Measurements from ENCODE around the gene SOX5. TPM values are rescaled to one million over a fixed set of nuclear protein-coding genes. Genes with fewer than 3 reads are reported as not detected.
"Not testable (repeated sequence)": the region's sequence is repeated elsewhere in the genome, so short reads cannot be mapped to it uniquely, and the experiment has no call there.

SOX5 gene
- total RNA-seq, 2 donors from 2014 or later, result 1.4 TPM; not detected in 1

GRCh38 chr12:23543767-23544166 is 405.7 kb downstream of the SOX5 start:
- H3K36me3 Mint-ChIP-seq (ENCODE audit: low read depth), result no peaks in the 10 kb centered on the region
- no peak overlapping the region for H3K4me3 Mint-ChIP-seq
- no peaks in the 10 kb centered on the region for H3K9me3 ChIP-seq (ENCODE audit: control insufficient read depth, low read length, poor library complexity, severe bottlenecking)
- H3K27me3 Mint-ChIP-seq, result no peaks in the 10 kb centered on the region
- no peaks in the 10 kb centered on the region for H3K4me1 Mint-ChIP-seq
- no peak overlapping the region for H3K27ac Mint-ChIP-seq
- ATAC-seq (no peak), DNase-seq (no peak)

GRCh38 chr12:23542187-23542586 is 407.3 kb downstream of the SOX5 start:
- Mint-ChIP-seq H3K4me3 (no peak overlapping the region), H3K27me3 (no peaks in the 10 kb centered on the region), H3K4me1 (no peaks in the 10 kb centered on the region), H3K27ac (no peak overlapping the region), H3K36me3 (ENCODE audit: low read depth) (no peaks in the 10 kb centered on the region)
- H3K9me3 ChIP-seq (ENCODE audit: control insufficient read depth, low read length, poor library complexity, severe bottlenecking), result no peaks in the 10 kb centered on the region
- ATAC-seq, result no peak
- DNase-seq, result no peak

GRCh38 chr12:23540572-23540971 is 408.9 kb downstream of the SOX5 start:
- ATAC-seq (no peak), DNase-seq (no peak)
- Mint-ChIP-seq H3K36me3 (ENCODE audit: low read depth) (no peaks in the 10 kb centered on the region), H3K4me1 (no peaks in the 10 kb centered on the region), H3K4me3 (no peak overlapping the region), H3K27me3 (no peaks in the 10 kb centered on the region), H3K27ac (no peak overlapping the region)
- H3K9me3 ChIP-seq (ENCODE audit: control insufficient read depth, low read length, poor library complexity, severe bottlenecking), result no peaks in the 10 kb centered on the region

DNA sequence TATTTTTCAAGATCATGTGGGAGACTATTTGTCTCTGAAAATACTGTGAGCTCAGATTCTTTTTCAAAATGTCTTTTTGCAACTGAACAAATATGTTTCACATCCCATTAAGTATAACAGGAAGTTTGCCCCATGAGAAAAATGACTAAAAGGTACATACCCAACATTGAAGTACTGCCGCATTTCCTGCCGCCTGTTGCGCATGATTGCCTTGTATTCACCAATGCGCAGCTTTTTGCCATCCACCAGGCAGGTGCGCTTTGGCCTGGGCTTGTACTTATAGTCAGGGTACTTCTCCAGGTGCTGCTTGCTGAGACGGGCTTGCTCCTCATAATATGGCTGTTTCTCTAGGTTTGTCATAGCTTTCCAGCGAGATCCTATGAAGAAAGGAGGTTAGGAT is 413.2 kb downstream of the SOX5 start:
- ATAC-seq (no peak), DNase-seq (no peak)
- no peaks in the 10 kb centered on the region for H3K27me3 Mint-ChIP-seq
- H3K9me3 ChIP-seq (ENCODE audit: control insufficient read depth, low read length, poor library complexity, severe bottlenecking), result no peaks in the 10 kb centered on the region
- no peaks in the 10 kb centered on the region for H3K4me1 Mint-ChIP-seq
- H3K4me3 Mint-ChIP-seq, result no peak overlapping the region
- H3K36me3 Mint-ChIP-seq (ENCODE audit: low read depth), result no peaks in the 10 kb centered on the region
- H3K27ac Mint-ChIP-seq, result no peak overlapping the region

- Mint-ChIP-seq H3K27ac (no peak overlapping the region), H3K4me3 (no peak overlapping the region), H3K36me3 (ENCODE audit: low read depth) (no peaks in the 10 kb centered on the region), H3K27me3 (no peaks in the 10 kb centered on the region), H3K4me1 (no peaks in the 10 kb centered on the region)
- ATAC-seq, result no peak
- DNase-seq, result no peak
- H3K9me3 ChIP-seq (ENCODE audit: control insufficient read depth, low read length, poor library complexity, severe bottlenecking), result no peaks in the 10 kb centered on the region
Observed at GRCh38 chr12:23535441-23535840, 414.0 kb downstream of the SOX5 start.

DNA sequence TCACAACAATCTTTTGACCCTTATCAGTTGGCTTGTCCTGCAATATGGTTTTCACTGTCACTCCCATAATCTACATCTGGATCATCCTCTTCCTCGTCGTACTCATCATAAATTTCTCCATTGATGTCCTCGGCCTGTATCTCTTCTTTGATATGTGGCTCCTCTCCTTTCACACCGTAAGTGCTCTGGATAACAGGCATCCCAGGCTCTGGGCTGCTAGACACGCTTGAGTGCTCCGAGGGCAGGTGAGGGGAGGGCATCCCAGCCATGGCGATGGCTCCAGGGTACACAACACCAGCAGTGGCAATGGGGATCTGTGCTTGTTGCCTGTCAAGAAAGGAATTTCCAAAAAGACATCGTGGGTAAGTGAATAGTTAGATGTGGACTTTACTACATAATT is 415.3 kb downstream of the SOX5 start:
- no peak for ATAC-seq
- no peak overlapping the region for H3K4me3 Mint-ChIP-seq

GRCh38 chr12:23533699-23534098 is 415.8 kb downstream of the SOX5 start:
- no peak overlapping the region for H3K4me3 Mint-ChIP-seq
- H3K9me3 ChIP-seq (ENCODE audit: control insufficient read depth, low read length, poor library complexity, severe bottlenecking), result no peaks in the 10 kb centered on the region
- no peaks in the 10 kb centered on the region for H3K4me1 Mint-ChIP-seq
- DNase-seq (no peak), ATAC-seq (no peak)
- no peak overlapping the region for H3K27ac Mint-ChIP-seq
- no peaks in the 10 kb centered on the region for H3K36me3 Mint-ChIP-seq (ENCODE audit: low read depth)
- H3K27me3 Mint-ChIP-seq, result no peaks in the 10 kb centered on the region

More for the DNA sequence above, 415.3 kb downstream of the SOX5 start:
- Mint-ChIP-seq H3K4me1 (no peaks in the 10 kb centered on the region), H3K36me3 (ENCODE audit: low read depth) (no peaks in the 10 kb centered on the region), H3K27me3 (no peaks in the 10 kb centered on the region), H3K27ac (no peak overlapping the region)
- DNase-seq, result no peak
- H3K9me3 ChIP-seq (ENCODE audit: control insufficient read depth, low read length, poor library complexity, severe bottlenecking), result no peaks in the 10 kb centered on the region

DNA sequence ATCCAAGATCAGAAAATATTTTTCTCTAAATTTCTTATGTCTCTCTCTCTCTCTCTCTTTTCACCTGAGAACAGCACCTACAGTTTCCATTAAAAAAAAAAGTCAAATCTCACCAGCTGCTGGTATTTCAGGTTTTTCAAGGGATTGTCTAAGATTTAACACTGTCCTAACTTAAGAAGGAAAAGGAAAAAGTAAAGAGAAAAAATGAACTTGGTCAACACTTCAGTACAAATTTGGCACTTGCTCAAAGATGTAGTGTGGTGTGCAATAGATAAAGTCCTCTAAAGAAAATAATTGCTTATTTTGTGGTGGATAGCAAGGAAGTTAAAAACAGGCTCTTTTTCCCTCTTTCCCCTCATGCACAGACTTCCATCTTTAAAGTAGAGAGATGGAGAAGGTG is 416.2 kb downstream of the SOX5 start:
- ATAC-seq (no peak), DNase-seq (no peak)
- Mint-ChIP-seq H3K36me3 (ENCODE audit: low read depth) (no peaks in the 10 kb centered on the region), H3K27me3 (no peaks in the 10 kb centered on the region), H3K4me3 (no peak overlapping the region), H3K4me1 (no peaks in the 10 kb centered on the region), H3K27ac (no peak overlapping the region)
- H3K9me3 ChIP-seq (ENCODE audit: control insufficient read depth, low read length, poor library complexity, severe bottlenecking), result no peaks in the 10 kb centered on the region

DNA sequence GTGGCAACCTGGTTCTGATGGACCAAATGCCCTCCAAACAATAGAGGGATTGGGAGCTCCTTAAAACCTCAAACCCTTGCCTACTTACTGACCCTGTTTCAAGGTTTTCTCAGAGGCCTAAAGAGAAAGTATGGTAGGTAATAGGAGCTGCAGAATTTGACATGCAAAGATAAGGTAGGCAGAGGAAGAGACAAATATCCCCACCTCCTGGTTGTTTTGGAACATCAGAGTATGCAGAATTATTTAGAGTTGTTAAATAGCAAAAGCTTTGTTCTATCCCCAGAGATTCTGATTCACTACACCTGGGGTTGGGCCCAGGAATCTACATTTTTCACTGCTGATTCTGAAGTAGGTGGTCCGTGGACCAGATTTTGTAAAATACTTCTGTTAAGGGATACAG is 421.2 kb downstream of the SOX5 start:
- Mint-ChIP-seq H3K27me3 (no peaks in the 10 kb centered on the region), H3K27ac (no peak overlapping the region), H3K36me3 (ENCODE audit: low read depth) (no peaks in the 10 kb centered on the region), H3K4me3 (no peak overlapping the region), H3K4me1 (no peaks in the 10 kb centered on the region)
- H3K9me3 ChIP-seq (ENCODE audit: control insufficient read depth, low read length, poor library complexity, severe bottlenecking), result no peaks in the 10 kb centered on the region
- no peak for ATAC-seq
- DNase-seq, result no peak

DNA sequence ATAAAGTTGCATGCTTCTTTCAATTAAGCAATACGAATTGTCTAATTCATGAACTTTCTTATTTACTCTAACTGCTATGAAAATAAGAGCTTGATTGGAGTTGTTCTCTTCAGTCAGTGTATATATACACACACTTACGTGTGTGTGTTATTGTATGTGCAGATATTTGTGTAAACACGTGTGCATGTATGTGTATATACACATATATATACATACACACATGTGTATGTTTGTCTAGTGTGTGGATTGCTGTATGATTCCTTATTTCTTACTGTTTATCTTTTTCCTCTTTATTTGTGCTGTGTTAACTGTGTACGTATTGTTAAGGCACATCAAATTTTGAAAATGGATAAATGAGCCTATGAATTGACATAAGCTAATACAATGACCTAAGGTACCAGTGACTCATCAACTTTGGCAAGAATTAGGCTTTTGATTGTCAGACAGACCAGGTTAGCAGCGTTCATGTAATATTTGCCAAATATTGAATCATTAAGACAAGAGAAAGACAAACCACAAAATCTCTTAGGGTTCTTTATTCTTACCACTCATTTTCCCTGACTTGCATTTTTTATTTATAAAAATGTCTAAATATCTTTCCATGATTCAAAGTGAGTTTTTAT is 423.9 kb downstream of the SOX5 start:
- Mint-ChIP-seq H3K4me1 (no peaks in the 10 kb centered on the region), H3K27me3 (no peaks in the 10 kb centered on the region), H3K4me3 (no peak overlapping the region), H3K36me3 (ENCODE audit: low read depth) (no peaks in the 10 kb centered on the region), H3K27ac (no peak overlapping the region)
- DNase-seq (no peak), ATAC-seq (no peak)
- H3K9me3 ChIP-seq (ENCODE audit: control insufficient read depth, low read length, poor library complexity, severe bottlenecking), result no peaks in the 10 kb centered on the region

DNA sequence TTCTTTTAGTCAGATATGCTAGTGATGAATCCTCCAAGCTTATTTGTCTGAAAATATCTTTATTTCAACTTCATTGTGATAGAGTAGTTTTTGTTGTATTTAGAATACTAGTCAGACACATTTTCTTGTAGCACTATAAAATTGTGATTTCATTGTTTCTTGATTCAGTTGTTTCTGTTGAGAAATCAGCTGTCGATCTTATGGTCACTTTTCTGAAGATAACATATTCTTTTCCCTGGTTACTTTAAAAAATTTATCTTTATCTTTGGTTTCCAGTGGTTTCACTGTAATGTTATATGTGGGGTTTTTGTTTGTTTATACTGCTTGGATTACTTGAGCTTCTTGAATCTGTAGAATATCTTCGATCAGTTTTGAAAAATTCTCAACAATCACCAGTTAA is 426.1 kb downstream of the SOX5 start:
- Mint-ChIP-seq H3K27ac (no peak overlapping the region), H3K27me3 (no peaks in the 10 kb centered on the region), H3K4me1 (no peaks in the 10 kb centered on the region), H3K36me3 (ENCODE audit: low read depth) (no peaks in the 10 kb centered on the region), H3K4me3 (no peak overlapping the region)
- no peak for DNase-seq
- no peak for ATAC-seq
- H3K9me3 ChIP-seq (ENCODE audit: control insufficient read depth, low read length, poor library complexity, severe bottlenecking), result no peaks in the 10 kb centered on the region

DNA sequence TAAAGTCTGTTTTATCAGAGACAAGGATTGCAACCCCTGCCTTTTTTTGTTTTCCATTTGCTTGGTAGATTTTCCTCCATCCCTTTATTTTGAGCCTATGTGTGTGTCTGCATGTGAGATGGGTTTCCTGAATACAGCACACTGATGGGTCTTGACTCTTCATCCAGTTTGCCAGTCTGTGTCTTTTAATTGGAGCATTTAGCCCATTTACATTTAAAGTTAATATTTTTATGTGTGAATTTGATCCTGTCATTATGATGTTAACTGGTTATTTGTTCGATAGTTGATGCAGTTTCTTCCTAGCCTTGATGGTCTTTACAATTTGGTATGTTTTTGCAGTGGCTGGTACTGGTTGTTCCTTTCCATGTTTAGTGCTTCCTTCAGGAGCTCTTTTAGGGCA is 430.0 kb downstream of the SOX5 start:
- H3K27ac Mint-ChIP-seq; DNase-seq; ATAC-seq; H3K4me3 Mint-ChIP-seq; H3K36me3 Mint-ChIP-seq (ENCODE audit: low read depth); H3K9me3 ChIP-seq (ENCODE audit: control insufficient read depth, low read length, poor library complexity, severe bottlenecking); H3K4me1 Mint-ChIP-seq; H3K27me3 Mint-ChIP-seq: not testable (repeated sequence)

DNA sequence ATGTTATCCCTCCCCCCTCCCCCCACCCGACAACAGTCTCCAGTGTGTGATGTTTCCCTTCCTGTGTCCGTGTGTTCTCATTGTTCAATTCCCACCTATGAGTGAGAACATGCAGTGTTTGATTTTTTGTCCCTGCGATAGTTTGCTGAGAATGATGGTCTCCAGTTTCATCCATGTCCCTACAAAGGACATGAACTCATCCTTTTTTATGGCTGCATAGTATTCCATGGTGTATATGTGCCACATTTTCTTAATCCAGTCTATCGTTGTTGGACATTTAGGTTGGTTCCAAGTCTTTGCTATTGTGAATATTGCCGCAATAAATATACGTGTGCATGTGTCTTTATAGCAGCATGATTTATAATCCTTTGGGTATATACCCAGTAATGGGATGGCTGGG is 433.7 kb downstream of the SOX5 start:
- H3K27ac Mint-ChIP-seq; H3K27me3 Mint-ChIP-seq; DNase-seq; H3K9me3 ChIP-seq (ENCODE audit: control insufficient read depth, low read length, poor library complexity, severe bottlenecking); H3K36me3 Mint-ChIP-seq (ENCODE audit: low read depth); H3K4me3 Mint-ChIP-seq; H3K4me1 Mint-ChIP-seq; ATAC-seq: not testable (repeated sequence)

GRCh38 chr12:23510484-23510883 is 439.0 kb downstream of the SOX5 start:
- no peaks in the 10 kb centered on the region for H3K27me3 Mint-ChIP-seq
- no peaks in the 10 kb centered on the region for H3K9me3 ChIP-seq (ENCODE audit: control insufficient read depth, low read length, poor library complexity, severe bottlenecking)
- no peaks in the 10 kb centered on the region for H3K36me3 Mint-ChIP-seq (ENCODE audit: low read depth)
- DNase-seq (no peak), ATAC-seq (no peak)
- H3K4me1 Mint-ChIP-seq, result no peaks in the 10 kb centered on the region
- H3K4me3 Mint-ChIP-seq, result no peak overlapping the region
- H3K27ac Mint-ChIP-seq, result no peak overlapping the region

Data from T-helper 17 cell (primary cell).